ENCODE data around the gene CCDC13. TPM values are rescaled to one million over a fixed set of nuclear protein-coding genes. Genes with fewer than 3 reads are reported as not detected.
A peak's percentile ranks its signal among the peaks of the same experiment; 100 is the strongest.

The CCDC13 gene
- total RNA-seq, 2 donors from 2014 or later: 0.94 TPM; not detected in 1

- ATAC-seq (no peak), DNase-seq (no peak)
- Mint-ChIP-seq H3K36me3 (ENCODE audit: low read depth) (no peaks in the 10 kb centered on the region), H3K4me1 (peaks cover 19% of the 10 kb centered on the region), H3K4me3 (no peak overlapping the region), H3K27me3 (no peaks in the 10 kb centered on the region), H3K27ac (no peak overlapping the region)
- no peaks in the 10 kb centered on the region for H3K9me3 ChIP-seq (ENCODE audit: control insufficient read depth, low read length, poor library complexity, severe bottlenecking)
Observed at GRCh38 chr3:42743204-42743995, 29.7 kb downstream of the CCDC13 start.

- H3K4me3 Mint-ChIP-seq: no peak overlapping the region
- peaks cover 12% of the 10 kb centered on the region for H3K4me1 Mint-ChIP-seq
- no peaks in the 10 kb centered on the region for H3K36me3 Mint-ChIP-seq (ENCODE audit: low read depth)
- ATAC-seq (no peak), DNase-seq (no peak)
- no peaks in the 10 kb centered on the region for H3K27me3 Mint-ChIP-seq
- H3K27ac Mint-ChIP-seq: no peak overlapping the region
- no peaks in the 10 kb centered on the region for H3K9me3 ChIP-seq (ENCODE audit: control insufficient read depth, low read length, poor library complexity, severe bottlenecking)
Observed at GRCh38 chr3:42742688-42743087, 30.4 kb downstream of the CCDC13 start.

DNA sequence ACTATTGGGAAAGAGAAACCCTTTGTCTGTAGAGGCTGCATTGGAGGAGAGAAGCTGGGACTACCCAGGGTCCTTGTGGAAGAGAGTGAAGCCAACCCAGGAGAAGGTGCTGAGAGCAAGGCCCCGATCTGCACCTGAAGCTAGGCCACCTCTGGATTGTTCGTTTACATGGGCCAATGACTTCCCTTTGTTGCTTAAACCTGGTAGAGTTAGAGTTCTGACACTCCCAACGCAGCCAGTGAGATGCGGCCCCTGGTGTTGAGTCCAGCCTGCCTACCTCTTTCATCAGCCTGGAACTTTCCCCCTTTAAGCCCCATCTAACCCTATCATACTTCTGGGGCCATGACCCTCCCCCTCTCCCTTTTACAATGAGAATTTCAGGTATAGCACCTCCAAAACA is 30.8 kb downstream of the CCDC13 start:
- Mint-ChIP-seq H3K27ac (no peak overlapping the region), H3K36me3 (ENCODE audit: low read depth) (no peaks in the 10 kb centered on the region), H3K27me3 (no peaks in the 10 kb centered on the region), H3K4me1 (peaks cover 8% of the 10 kb centered on the region), H3K4me3 (no peak overlapping the region)
- no peak for DNase-seq
- H3K9me3 ChIP-seq (ENCODE audit: control insufficient read depth, low read length, poor library complexity, severe bottlenecking): no peaks in the 10 kb centered on the region
- ATAC-seq: no peak

GRCh38 chr3:42741796-42742195 is 31.3 kb downstream of the CCDC13 start:
- ATAC-seq (no peak), DNase-seq (no peak)
- Mint-ChIP-seq H3K36me3 (ENCODE audit: low read depth) (no peaks in the 10 kb centered on the region), H3K27ac (no peak overlapping the region), H3K27me3 (no peaks in the 10 kb centered on the region), H3K4me1 (peaks cover 5% of the 10 kb centered on the region), H3K4me3 (no peak overlapping the region)
- H3K9me3 ChIP-seq (ENCODE audit: control insufficient read depth, low read length, poor library complexity, severe bottlenecking): no peaks in the 10 kb centered on the region

DNA sequence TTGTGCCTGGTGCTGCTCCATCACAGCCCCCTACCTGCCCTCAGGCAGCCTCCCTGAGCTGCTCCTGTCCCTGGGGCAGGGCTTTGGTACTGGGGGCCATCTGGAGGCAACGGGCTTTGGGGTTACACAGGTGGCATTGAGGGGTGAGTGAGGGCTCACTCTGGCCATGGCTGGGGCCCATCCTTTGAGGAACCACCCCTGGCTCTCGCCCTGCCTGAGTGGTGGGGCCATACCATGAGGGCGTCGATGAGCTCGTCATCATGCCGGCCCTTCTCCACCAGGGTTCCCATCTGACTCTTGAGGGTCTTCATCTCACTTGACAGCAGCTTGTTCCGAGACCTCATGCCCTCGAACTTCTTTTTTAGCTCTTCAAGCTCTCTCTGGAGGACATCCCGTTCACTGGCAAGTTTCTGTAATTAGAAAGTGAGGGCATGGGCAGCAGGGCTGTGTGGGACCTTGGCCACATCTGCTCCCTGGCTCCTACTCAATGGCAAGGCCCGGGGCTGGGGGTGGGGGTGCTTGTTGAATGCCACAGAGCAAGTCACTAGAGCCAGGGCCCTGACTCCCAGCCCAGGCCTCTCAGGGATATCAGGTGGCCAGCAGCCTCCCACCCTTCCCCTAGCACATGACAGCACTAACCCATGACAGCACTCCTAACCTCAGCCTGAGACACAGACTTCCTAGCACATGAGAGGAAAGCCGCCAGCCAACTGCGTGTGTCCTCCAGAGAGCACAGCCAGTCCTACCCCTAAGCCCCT is 33.5 kb downstream of the CCDC13 start:
- H3K27ac Mint-ChIP-seq: peak overlapping the region; percentile 37
- no peaks in the 10 kb centered on the region for H3K27me3 Mint-ChIP-seq
- DNase-seq (no peak), ATAC-seq (no peak)
- H3K4me1 Mint-ChIP-seq: peaks cover 4% of the 10 kb centered on the region
- no peaks in the 10 kb centered on the region for H3K9me3 ChIP-seq (ENCODE audit: control insufficient read depth, low read length, poor library complexity, severe bottlenecking)
- no peaks in the 10 kb centered on the region for H3K36me3 Mint-ChIP-seq (ENCODE audit: low read depth)
- no peak overlapping the region for H3K4me3 Mint-ChIP-seq

GRCh38 chr3:42736531-42736930 is 36.5 kb downstream of the CCDC13 start:
- no peaks in the 10 kb centered on the region for H3K36me3 Mint-ChIP-seq (ENCODE audit: low read depth)
- H3K4me3 Mint-ChIP-seq: no peak overlapping the region
- DNase-seq: no peak
- no peak for ATAC-seq
- peaks cover 2% of the 10 kb centered on the region for H3K4me1 Mint-ChIP-seq
- no peak overlapping the region for H3K27ac Mint-ChIP-seq
- no peaks in the 10 kb centered on the region for H3K9me3 ChIP-seq (ENCODE audit: control insufficient read depth, low read length, poor library complexity, severe bottlenecking)
- H3K27me3 Mint-ChIP-seq: no peaks in the 10 kb centered on the region

- H3K4me1 Mint-ChIP-seq: peaks cover 2% of the 10 kb centered on the region
- ATAC-seq (no peak), DNase-seq (no peak)
- H3K9me3 ChIP-seq (ENCODE audit: control insufficient read depth, low read length, poor library complexity, severe bottlenecking): no peaks in the 10 kb centered on the region
- H3K27ac Mint-ChIP-seq: no peak overlapping the region
- no peaks in the 10 kb centered on the region for H3K27me3 Mint-ChIP-seq
- H3K4me3 Mint-ChIP-seq: no peak overlapping the region
- no peaks in the 10 kb centered on the region for H3K36me3 Mint-ChIP-seq (ENCODE audit: low read depth)
Observed at GRCh38 chr3:42736081-42736480, 37.0 kb downstream of the CCDC13 start.

DNA sequence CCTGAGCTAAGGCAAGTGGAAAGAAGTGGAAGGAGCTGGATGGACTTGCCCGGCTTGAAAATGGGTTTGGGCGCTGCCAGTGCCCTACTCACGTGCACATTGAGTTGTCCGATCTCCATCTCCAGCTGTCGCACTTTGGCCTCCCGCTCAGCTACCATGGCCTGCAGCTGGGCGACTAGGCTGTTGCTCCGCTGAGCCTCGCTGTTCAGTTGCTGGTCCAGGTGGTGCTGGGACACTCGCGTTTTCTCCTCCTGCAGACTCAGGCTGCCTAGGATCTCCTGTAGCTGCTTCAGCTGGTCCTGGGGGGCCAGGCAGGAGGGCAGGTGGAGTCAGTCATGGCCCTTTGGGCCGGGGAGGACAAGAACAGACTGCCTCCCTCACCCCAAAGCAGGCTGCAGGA is 37.4 kb downstream of the CCDC13 start:
- no peaks in the 10 kb centered on the region for H3K27me3 Mint-ChIP-seq
- H3K9me3 ChIP-seq (ENCODE audit: control insufficient read depth, low read length, poor library complexity, severe bottlenecking): no peaks in the 10 kb centered on the region
- DNase-seq (no peak), ATAC-seq (no peak)
- peaks cover 2% of the 10 kb centered on the region for H3K4me1 Mint-ChIP-seq
- no peak overlapping the region for H3K4me3 Mint-ChIP-seq
- no peaks in the 10 kb centered on the region for H3K36me3 Mint-ChIP-seq (ENCODE audit: low read depth)
- H3K27ac Mint-ChIP-seq: no peak overlapping the region

DNA sequence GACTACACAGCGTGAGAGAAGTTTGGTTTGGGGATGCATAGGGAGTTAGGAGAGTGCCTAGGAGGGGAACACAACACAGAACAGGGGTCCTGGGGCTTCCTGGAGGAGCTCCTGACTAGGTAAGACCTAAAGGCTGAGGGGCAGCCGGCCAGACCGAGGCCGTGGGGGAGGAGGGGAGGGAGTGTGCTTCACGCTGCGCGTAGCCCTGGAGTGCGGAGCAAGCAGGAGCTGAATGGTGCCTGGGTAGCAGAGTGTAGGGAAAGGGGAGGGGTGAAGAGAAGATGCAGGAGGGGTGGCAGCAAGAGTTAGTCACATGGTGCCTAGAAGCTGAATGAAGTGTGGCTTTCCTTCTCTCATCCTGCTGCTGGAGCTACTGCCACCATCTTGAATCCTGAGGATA is 38.0 kb downstream of the CCDC13 start:
- no peaks in the 10 kb centered on the region for H3K36me3 Mint-ChIP-seq (ENCODE audit: low read depth)
- no peak overlapping the region for H3K4me3 Mint-ChIP-seq
- no peaks in the 10 kb centered on the region for H3K9me3 ChIP-seq (ENCODE audit: control insufficient read depth, low read length, poor library complexity, severe bottlenecking)
- no peak overlapping the region for H3K27ac Mint-ChIP-seq
- H3K4me1 Mint-ChIP-seq: peaks cover 2% of the 10 kb centered on the region
- no peak for DNase-seq
- ATAC-seq: no peak
- H3K27me3 Mint-ChIP-seq: no peaks in the 10 kb centered on the region

DNA sequence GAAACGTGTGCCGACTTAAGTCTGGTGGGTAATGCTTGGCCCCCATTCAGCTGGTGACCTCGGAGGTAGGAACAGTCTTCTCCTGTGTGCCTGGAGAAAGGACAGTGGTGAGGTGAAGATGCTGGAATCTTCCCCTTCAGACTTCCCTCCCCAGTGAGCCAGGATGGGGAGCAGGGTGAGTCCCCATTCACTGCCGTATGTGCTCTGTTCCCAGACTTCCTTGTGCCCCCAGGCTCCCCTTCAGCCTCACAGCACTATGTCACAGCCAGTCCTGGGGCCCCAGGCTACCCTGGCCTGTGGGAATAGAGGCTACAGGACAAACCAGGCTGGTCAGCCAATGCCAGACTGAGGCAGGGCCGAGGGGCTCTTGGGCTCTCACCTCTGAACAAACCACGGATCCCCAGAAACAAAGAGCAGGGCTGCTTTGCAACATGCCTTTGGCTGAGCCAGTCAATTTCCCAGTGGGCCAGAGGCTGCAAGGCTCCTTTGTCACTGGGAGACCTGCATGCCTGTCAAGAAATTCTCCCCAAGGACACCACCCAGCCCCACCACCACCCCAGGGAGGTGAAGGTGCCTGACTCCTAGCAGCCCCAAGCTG is 38.7 kb downstream of the CCDC13 start:
- Mint-ChIP-seq H3K4me1 (peaks cover 2% of the 10 kb centered on the region), H3K36me3 (ENCODE audit: low read depth) (no peaks in the 10 kb centered on the region), H3K27ac (no peak overlapping the region), H3K27me3 (no peaks in the 10 kb centered on the region), H3K4me3 (no peak overlapping the region)
- H3K9me3 ChIP-seq (ENCODE audit: control insufficient read depth, low read length, poor library complexity, severe bottlenecking): no peaks in the 10 kb centered on the region
- no peak for DNase-seq
- ATAC-seq: no peak

DNA sequence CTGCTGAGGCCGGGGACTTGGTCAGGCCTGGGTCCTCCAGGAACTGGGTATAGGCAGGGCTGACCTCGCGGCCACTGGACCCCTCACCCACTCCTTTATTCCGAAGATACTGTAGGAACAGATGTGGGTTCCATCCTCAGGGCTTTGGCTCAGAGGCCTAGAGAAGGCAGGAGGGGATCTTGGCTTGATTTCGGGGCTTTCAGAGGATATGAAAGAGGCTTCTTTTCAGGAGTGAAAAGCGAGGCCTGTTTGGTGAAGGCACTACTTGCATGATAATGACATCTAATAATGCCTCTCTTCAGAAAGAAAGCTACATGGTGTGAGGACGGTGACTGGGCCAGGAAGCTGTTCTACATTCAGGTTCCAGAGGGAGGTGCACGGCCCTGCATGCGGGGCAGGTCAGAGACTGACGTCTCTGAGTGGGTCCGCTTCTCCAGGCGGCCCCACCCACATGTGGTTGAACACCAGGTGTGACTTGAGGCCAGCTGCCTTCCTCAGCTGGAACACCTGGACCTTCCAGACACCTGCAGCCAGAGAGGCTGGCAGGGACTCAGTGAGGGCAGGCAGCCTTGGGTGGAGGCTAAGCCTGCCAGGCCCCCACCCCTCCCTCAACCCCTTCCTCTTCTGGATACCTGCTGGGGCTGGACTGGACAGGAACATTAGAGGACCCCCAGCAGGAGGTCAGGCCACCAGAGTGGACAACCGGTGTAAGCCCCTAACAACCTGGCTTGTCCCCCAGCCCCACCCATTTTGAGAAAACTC is 39.4 kb downstream of the CCDC13 start:
- no peaks in the 10 kb centered on the region for H3K9me3 ChIP-seq (ENCODE audit: control insufficient read depth, low read length, poor library complexity, severe bottlenecking)
- DNase-seq (no peak), ATAC-seq (no peak)
- H3K4me3 Mint-ChIP-seq: no peak overlapping the region
- H3K4me1 Mint-ChIP-seq: peaks cover 2% of the 10 kb centered on the region
- no peaks in the 10 kb centered on the region for H3K36me3 Mint-ChIP-seq (ENCODE audit: low read depth)
- no peaks in the 10 kb centered on the region for H3K27me3 Mint-ChIP-seq
- H3K27ac Mint-ChIP-seq: no peak overlapping the region

- Mint-ChIP-seq H3K27ac (no peak overlapping the region), H3K36me3 (ENCODE audit: low read depth) (no peaks in the 10 kb centered on the region), H3K27me3 (no peaks in the 10 kb centered on the region), H3K4me1 (peaks cover 2% of the 10 kb centered on the region), H3K4me3 (no peak overlapping the region)
- no peaks in the 10 kb centered on the region for H3K9me3 ChIP-seq (ENCODE audit: control insufficient read depth, low read length, poor library complexity, severe bottlenecking)
- ATAC-seq (no peak), DNase-seq (no peak)
Observed at GRCh38 chr3:42732829-42733459, 40.1 kb downstream of the CCDC13 start.
